ENCODE measurements around the gene KIAA1958.
"Not testable (repeated sequence)": the region's sequence is repeated elsewhere in the genome, so short reads cannot be mapped to it uniquely, and the experiment has no call there.

Gene KIAA1958

GRCh38 chr9:112664531-112664930, 177.9 kb downstream of the KIAA1958 start:
- no peak overlapping the region for H3K4ac ChIP-seq (ENCODE audit: low read depth, low read length)

DNA sequence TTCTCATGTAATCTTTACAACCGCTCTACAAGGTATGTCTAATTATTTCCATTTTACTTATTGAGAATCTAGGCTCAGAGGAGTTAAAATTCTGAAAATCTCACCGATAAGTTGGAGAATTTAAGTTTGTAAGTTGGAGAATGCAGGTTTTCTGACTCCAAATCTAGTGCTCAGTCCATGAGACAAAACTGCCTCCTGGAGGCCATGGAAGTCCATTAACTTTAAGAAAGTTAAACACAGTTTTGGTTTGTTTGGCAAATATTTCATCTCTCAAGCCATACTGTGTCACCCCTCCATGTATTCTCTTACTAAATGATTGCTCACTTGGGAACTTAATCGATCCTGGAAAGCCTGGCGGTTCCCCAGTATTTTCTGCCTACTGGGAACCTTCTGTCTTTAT, 178.7 kb downstream of the KIAA1958 start:
- no peak overlapping the region for H2BK5ac ChIP-seq (ENCODE audit: low read length)
- H3K56ac ChIP-seq (ENCODE audit: low read length) = no peak overlapping the region
- WGBS (ENCODE audit: extremely low coverage, insufficient coverage, low lambda C conversion rate) = no CpG with 5 or more reads among the region's 4 CpGs
- no peaks in the 10 kb centered on the region for H3K27me3 ChIP-seq (ENCODE audit: insufficient read depth, low read length, poor library complexity)
- no peak overlapping the region for H2AK5ac ChIP-seq (ENCODE audit: low read length)
- H2BK120ac ChIP-seq (ENCODE audit: low read depth, low read length) = no peak overlapping the region
- H3K4ac ChIP-seq (ENCODE audit: low read depth, low read length) = no peak overlapping the region
- H2BK15ac ChIP-seq (replicated peaks; ENCODE audit: low read depth) = no peak overlapping the region
- no peaks in the 10 kb centered on the region for H3K79me1 ChIP-seq (ENCODE audit: low read length)
- no peak overlapping the region for H3K4me2 ChIP-seq (ENCODE audit: low read length)
- no peak overlapping the region for H4K5ac ChIP-seq (ENCODE audit: low read length)
- H3K79me2 ChIP-seq (ENCODE audit: control insufficient read depth, insufficient read depth, low read length) = no peaks in the 10 kb centered on the region
- H3K36me3 ChIP-seq (ENCODE audit: control insufficient read depth, insufficient read depth, low read length) = no peaks in the 10 kb centered on the region
- no peak overlapping the region for H3K4me3 ChIP-seq (ENCODE audit: low read length)
- no peak overlapping the region for H3K23ac ChIP-seq (ENCODE audit: low read length)
- H3K9ac ChIP-seq (ENCODE audit: low read length) = no peak overlapping the region
- peak; percentile 16 for DNase-seq
- H3K27ac ChIP-seq (ENCODE audit: low read depth, low read length) = no peak overlapping the region
- H3K4me1 ChIP-seq (ENCODE audit: control insufficient read depth, low read depth, low read length) = no peaks in the 10 kb centered on the region
- no peak overlapping the region for H4K8ac ChIP-seq (ENCODE audit: low read depth, low read length)
- no peak overlapping the region for H3K18ac ChIP-seq (ENCODE audit: low read length)

More at GRCh38 chr9:112664531-112664930, 177.9 kb downstream of the KIAA1958 start:
- no CpG with 5 or more reads among the region's 3 CpGs for WGBS (ENCODE audit: extremely low coverage, insufficient coverage, low lambda C conversion rate)
- no peak overlapping the region for H2BK120ac ChIP-seq (ENCODE audit: low read depth, low read length)
- H3K27me3 ChIP-seq (ENCODE audit: insufficient read depth, low read length, poor library complexity) = no peaks in the 10 kb centered on the region
- H3K9ac ChIP-seq (ENCODE audit: low read length) = no peak overlapping the region
- H2AK5ac ChIP-seq (ENCODE audit: low read length) = no peak overlapping the region
- no peaks in the 10 kb centered on the region for H3K36me3 ChIP-seq (ENCODE audit: control insufficient read depth, insufficient read depth, low read length)
- DNase-seq = no peak
- H3K79me2 ChIP-seq (ENCODE audit: control insufficient read depth, insufficient read depth, low read length) = no peaks in the 10 kb centered on the region
- no peak overlapping the region for H3K4me3 ChIP-seq (ENCODE audit: low read length)
- no peak overlapping the region for H3K56ac ChIP-seq (ENCODE audit: low read length)
- no peak overlapping the region for H4K8ac ChIP-seq (ENCODE audit: low read depth, low read length)
- no peaks in the 10 kb centered on the region for H3K79me1 ChIP-seq (ENCODE audit: low read length)
- no peak overlapping the region for H3K23ac ChIP-seq (ENCODE audit: low read length)
- no peak overlapping the region for H2BK15ac ChIP-seq (replicated peaks; ENCODE audit: low read depth)
- H2BK5ac ChIP-seq (ENCODE audit: low read length) = no peak overlapping the region
- H3K4me1 ChIP-seq (ENCODE audit: control insufficient read depth, low read depth, low read length) = no peaks in the 10 kb centered on the region
- no peak overlapping the region for H4K5ac ChIP-seq (ENCODE audit: low read length)
- no peak overlapping the region for H3K27ac ChIP-seq (ENCODE audit: low read depth, low read length)
- no peak overlapping the region for H3K18ac ChIP-seq (ENCODE audit: low read length)
- H3K4me2 ChIP-seq (ENCODE audit: low read length) = no peak overlapping the region

DNA sequence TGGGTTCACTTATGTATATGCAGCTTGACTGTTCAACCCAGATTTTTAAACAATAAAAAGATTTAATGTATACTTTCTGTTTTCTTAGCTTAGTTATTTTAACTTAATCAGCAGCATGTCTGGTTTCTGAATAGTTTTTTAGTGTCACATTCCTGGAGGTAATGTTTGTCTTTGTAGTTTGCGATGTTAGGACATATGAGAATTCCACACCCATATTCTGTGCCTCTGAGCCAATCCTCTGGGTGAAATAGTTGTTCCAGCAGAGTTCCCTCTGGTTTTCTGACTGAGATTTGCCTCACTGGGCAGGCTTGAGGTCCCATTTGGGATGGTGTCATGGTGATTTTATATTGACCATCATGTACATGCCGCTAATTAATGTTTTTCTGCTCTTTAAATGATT, 182.7 kb downstream of the KIAA1958 start:
- Histone ChIP-seq H2BK5ac (ENCODE audit: low read length) (no peak overlapping the region), H3K27me3 (ENCODE audit: insufficient read depth, low read length, poor library complexity) (no peaks in the 10 kb centered on the region), H3K4me1 (ENCODE audit: control insufficient read depth, low read depth, low read length) (no peaks in the 10 kb centered on the region), H3K9ac (ENCODE audit: low read length) (no peak overlapping the region), H4K8ac (ENCODE audit: low read depth, low read length) (no peak overlapping the region), H3K23ac (ENCODE audit: low read length) (no peak overlapping the region), H3K4ac (ENCODE audit: low read depth, low read length) (no peak overlapping the region), H4K5ac (ENCODE audit: low read length) (no peak overlapping the region), H3K18ac (ENCODE audit: low read length) (no peak overlapping the region), H2BK120ac (ENCODE audit: low read depth, low read length) (no peak overlapping the region), H3K4me2 (ENCODE audit: low read length) (no peak overlapping the region), H3K79me2 (ENCODE audit: control insufficient read depth, insufficient read depth, low read length) (no peaks in the 10 kb centered on the region), H3K36me3 (ENCODE audit: control insufficient read depth, insufficient read depth, low read length) (no peaks in the 10 kb centered on the region), H2AK5ac (ENCODE audit: low read length) (no peak overlapping the region), H3K27ac (ENCODE audit: low read depth, low read length) (no peak overlapping the region), H3K79me1 (ENCODE audit: low read length) (no peaks in the 10 kb centered on the region), H3K56ac (ENCODE audit: low read length) (no peak overlapping the region), H3K4me3 (ENCODE audit: low read length) (no peak overlapping the region), H2BK15ac (replicated peaks; ENCODE audit: low read depth) (no peak overlapping the region)
- no CpG with 5 or more reads among the region's 2 CpGs for WGBS (ENCODE audit: extremely low coverage, insufficient coverage, low lambda C conversion rate)
- no peak for DNase-seq

DNA sequence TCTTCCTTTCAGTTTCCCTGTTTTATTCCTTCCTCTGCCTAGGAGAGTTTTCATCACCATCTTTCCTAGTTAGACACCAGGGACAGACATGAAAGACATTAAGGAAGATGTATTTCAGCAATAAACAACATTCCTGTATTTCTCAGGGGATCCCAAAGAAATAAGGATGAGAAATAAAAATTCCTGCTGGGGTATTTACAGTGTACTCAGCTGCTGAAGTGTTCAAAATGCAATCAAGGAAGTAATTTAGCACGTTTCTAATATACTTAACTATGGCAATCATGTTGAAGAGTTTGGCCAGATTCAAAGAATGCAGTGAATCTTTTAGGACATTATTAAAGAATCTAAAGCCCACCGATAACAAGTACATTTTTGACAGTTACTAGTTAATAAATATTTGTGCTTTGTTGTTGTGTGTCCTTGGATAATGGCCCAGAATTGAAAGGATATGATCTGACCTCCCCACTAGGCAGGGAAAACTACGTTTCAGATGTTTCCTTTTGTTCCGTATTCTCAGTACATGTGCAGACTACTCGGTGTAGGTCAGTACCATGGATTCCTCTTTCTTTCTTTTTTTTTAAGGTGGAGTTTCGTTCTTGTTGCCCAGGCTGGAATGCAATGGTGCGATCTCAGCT, 184.5 kb downstream of the KIAA1958 start:
- no CpG with 5 or more reads among the region's 7 CpGs for WGBS (ENCODE audit: extremely low coverage, insufficient coverage, low lambda C conversion rate)
- Histone ChIP-seq H3K27ac (ENCODE audit: low read depth, low read length) (no peak overlapping the region), H3K79me2 (ENCODE audit: control insufficient read depth, insufficient read depth, low read length) (no peaks in the 10 kb centered on the region), H3K4me3 (ENCODE audit: low read length) (no peak overlapping the region), H3K9ac (ENCODE audit: low read length) (no peak overlapping the region), H2AK5ac (ENCODE audit: low read length) (no peak overlapping the region), H3K56ac (ENCODE audit: low read length) (no peak overlapping the region), H3K4me1 (ENCODE audit: control insufficient read depth, low read depth, low read length) (no peaks in the 10 kb centered on the region), H3K36me3 (ENCODE audit: control insufficient read depth, insufficient read depth, low read length) (no peaks in the 10 kb centered on the region), H2BK120ac (ENCODE audit: low read depth, low read length) (no peak overlapping the region), H3K4ac (ENCODE audit: low read depth, low read length) (no peak overlapping the region), H3K23ac (ENCODE audit: low read length) (no peak overlapping the region), H3K18ac (ENCODE audit: low read length) (no peak overlapping the region), H3K27me3 (ENCODE audit: insufficient read depth, low read length, poor library complexity) (no peaks in the 10 kb centered on the region), H3K79me1 (ENCODE audit: low read length) (no peaks in the 10 kb centered on the region), H4K5ac (ENCODE audit: low read length) (no peak overlapping the region), H3K4me2 (ENCODE audit: low read length) (no peak overlapping the region), H2BK5ac (ENCODE audit: low read length) (no peak overlapping the region), H4K8ac (ENCODE audit: low read depth, low read length) (no peak overlapping the region), H2BK15ac (replicated peaks; ENCODE audit: low read depth) (no peak overlapping the region)
- DNase-seq = no peak

DNA sequence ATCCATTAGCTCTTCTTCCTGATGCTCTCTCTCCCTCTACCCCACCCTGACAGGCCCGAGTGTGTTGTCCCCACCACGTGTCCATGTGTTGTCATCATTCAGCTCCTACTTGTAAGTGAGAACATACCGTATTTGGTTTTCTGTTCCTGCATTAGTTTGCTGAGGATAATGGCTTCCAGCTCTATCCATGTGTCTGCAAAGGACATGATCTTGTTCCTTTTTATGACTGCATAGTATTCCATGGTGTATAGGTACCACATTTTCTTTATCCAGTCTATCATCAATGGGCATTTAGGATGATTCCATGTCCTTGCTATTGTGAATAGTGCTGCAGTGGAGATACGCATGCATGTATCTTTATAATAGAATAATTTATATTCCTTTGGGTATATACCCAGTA, 186.6 kb downstream of the KIAA1958 start:
- not testable (repeated sequence) for H3K4me1 ChIP-seq (ENCODE audit: control insufficient read depth, low read depth, low read length); H3K9ac ChIP-seq (ENCODE audit: low read length); H3K4ac ChIP-seq (ENCODE audit: low read depth, low read length); H3K23ac ChIP-seq (ENCODE audit: low read length); DNase-seq; H3K4me2 ChIP-seq (ENCODE audit: low read length); H3K27me3 ChIP-seq (ENCODE audit: insufficient read depth, low read length, poor library complexity); H2BK5ac ChIP-seq (ENCODE audit: low read length); H3K27ac ChIP-seq (ENCODE audit: low read depth, low read length); H3K36me3 ChIP-seq (ENCODE audit: control insufficient read depth, insufficient read depth, low read length); H2AK5ac ChIP-seq (ENCODE audit: low read length); H3K56ac ChIP-seq (ENCODE audit: low read length); H4K8ac ChIP-seq (ENCODE audit: low read depth, low read length); H2BK15ac ChIP-seq (replicated peaks; ENCODE audit: low read depth); H3K79me2 ChIP-seq (ENCODE audit: control insufficient read depth, insufficient read depth, low read length); H2BK120ac ChIP-seq (ENCODE audit: low read depth, low read length); H3K79me1 ChIP-seq (ENCODE audit: low read length); H4K5ac ChIP-seq (ENCODE audit: low read length); H3K18ac ChIP-seq (ENCODE audit: low read length); H3K4me3 ChIP-seq (ENCODE audit: low read length)
- WGBS (ENCODE audit: extremely low coverage, insufficient coverage, low lambda C conversion rate) = no CpG with 5 or more reads among the region's 4 CpGs

- no peak overlapping the region for H2BK15ac ChIP-seq (replicated peaks; ENCODE audit: low read depth)
- H3K4me1 ChIP-seq (ENCODE audit: control insufficient read depth, low read depth, low read length) = peaks cover 2% of the 10 kb centered on the region
- no peak overlapping the region for H3K4me2 ChIP-seq (ENCODE audit: low read length)
- no peak overlapping the region for H3K4ac ChIP-seq (ENCODE audit: low read depth, low read length)
- H3K9ac ChIP-seq (ENCODE audit: low read length) = no peak overlapping the region
- H3K23ac ChIP-seq (ENCODE audit: low read length) = no peak overlapping the region
- no peak overlapping the region for H2BK5ac ChIP-seq (ENCODE audit: low read length)
- H3K4me3 ChIP-seq (ENCODE audit: low read length) = no peak overlapping the region
- H3K18ac ChIP-seq (ENCODE audit: low read length) = no peak overlapping the region
- no peak overlapping the region for H4K8ac ChIP-seq (ENCODE audit: low read depth, low read length)
- H3K79me1 ChIP-seq (ENCODE audit: low read length) = no peaks in the 10 kb centered on the region
- H3K27ac ChIP-seq (ENCODE audit: low read depth, low read length) = no peak overlapping the region
- H3K36me3 ChIP-seq (ENCODE audit: control insufficient read depth, insufficient read depth, low read length) = no peaks in the 10 kb centered on the region
- no peaks in the 10 kb centered on the region for H3K27me3 ChIP-seq (ENCODE audit: insufficient read depth, low read length, poor library complexity)
- no peak overlapping the region for H2BK120ac ChIP-seq (ENCODE audit: low read depth, low read length)
- H2AK5ac ChIP-seq (ENCODE audit: low read length) = no peak overlapping the region
- H3K56ac ChIP-seq (ENCODE audit: low read length) = no peak overlapping the region
- H4K5ac ChIP-seq (ENCODE audit: low read length) = no peak overlapping the region
- H3K79me2 ChIP-seq (ENCODE audit: control insufficient read depth, insufficient read depth, low read length) = no peaks in the 10 kb centered on the region
- no peak for DNase-seq
These were observed 190.4 kb downstream of the KIAA1958 start for GRCh38 chr9:112677040-112677439.

Measured in mesendoderm (in vitro differentiated cells).